Fibroblast of skin of scalp (primary cell): ENCODE data around the gene FHL1.
"Not testable (repeated sequence)": the region's sequence is repeated elsewhere in the genome, so short reads cannot be mapped to it uniquely, and the experiment has no call there.

ENCODE experiments used
- DNase-seq: peaks from one replicate; pipeline ENCODE4 v3.0.0-alpha.2; 2013

Gene FHL1

GRCh38 chrX:136210243-136210642, 62.9 kb downstream of the FHL1 start:
- DNase-seq, result peak; percentile 74

GRCh38 chrX:136210806-136211205, 63.5 kb downstream of the FHL1 start:
- DNase-seq, result peak; percentile 79

- DNase-seq, result peak; percentile 47
Measured at GRCh38 chrX:136211766-136212556, 64.6 kb downstream of the FHL1 start.

- no peak for DNase-seq
Measured at GRCh38 chrX:136212557-136213111, 65.3 kb downstream of the FHL1 start.

DNA sequence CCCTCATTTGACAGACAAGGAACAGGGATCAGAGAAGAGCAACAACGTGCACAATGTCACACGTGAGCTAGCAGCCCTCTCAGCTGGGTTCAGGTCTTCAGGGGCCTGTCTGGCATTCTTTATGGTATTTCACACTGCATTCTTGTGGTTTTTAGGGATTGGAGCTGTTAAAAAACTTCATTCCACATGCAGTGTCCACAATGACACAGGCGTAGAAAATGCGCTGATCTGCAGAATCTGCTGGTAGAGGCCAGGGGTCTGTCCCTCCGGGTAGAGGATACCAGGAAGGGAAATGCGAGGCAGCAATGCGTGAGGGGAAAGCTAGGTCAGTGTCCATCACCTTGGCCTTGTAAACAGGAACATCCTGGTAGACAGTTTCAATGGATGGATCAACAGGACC, 67.2 kb downstream of the FHL1 start:
- peak; percentile 96 for DNase-seq

DNA sequence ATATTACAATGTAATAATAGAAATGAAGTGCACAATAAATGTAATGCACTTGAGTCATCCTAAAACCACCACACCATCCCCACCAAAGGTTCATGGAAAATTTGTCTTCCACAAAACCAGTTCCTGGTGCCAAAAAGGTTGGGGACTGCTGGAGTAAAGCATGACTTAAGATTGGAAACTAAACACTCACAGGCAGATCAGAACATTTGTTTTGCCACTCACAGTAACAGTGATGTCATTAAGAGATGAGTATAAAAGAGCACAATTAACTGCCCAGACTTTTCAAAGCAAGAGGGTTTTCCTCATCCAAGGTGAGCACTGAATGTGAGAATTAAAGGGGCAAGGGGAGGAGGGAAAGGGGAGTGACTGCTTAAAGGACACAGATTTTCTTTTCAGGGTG, 68.2 kb downstream of the FHL1 start:
- DNase-seq, result peak; percentile 79

GRCh38 chrX:136219893-136220292, 72.6 kb downstream of the FHL1 start:
- no peak for DNase-seq

DNA sequence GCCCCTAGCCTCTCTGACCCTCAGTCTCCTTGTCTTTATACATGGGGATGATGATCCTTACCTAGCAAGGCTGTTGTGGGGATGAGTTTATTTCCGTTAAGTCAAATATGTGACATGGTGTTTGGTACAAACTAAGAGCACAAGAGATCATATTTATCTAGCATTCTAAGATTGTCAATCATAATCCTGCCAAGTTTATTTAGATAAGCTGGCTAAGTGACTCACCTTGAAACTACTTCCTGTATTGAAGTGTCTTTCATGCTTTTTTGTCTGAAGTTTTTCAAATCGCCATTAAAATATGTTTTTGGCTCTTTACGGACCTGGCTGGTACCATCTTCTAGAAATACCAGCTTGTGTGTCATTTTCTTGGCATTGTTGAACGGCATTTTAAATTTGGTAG, 73.2 kb downstream of the FHL1 start:
- no peak for DNase-seq

DNA sequence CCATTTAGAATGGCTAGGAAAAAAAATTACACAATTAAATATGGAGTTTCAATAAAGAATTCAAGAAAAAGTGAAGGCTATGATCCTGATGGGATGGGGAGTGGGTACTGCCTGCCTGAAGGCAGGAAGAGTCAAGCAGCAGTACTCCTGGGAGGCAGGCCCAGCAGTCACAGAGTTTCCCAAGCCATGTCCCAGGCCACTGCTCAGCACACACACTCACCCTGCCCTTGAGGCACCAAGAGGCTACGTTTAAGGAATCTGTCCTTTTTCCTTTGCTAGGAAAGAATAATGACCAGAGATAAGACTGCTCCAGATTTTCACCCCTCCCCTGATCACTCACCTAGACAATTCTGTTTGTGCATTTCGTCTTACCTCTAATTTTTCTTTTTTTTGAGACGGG, 73.6 kb downstream of the FHL1 start:
- no peak for DNase-seq

DNA sequence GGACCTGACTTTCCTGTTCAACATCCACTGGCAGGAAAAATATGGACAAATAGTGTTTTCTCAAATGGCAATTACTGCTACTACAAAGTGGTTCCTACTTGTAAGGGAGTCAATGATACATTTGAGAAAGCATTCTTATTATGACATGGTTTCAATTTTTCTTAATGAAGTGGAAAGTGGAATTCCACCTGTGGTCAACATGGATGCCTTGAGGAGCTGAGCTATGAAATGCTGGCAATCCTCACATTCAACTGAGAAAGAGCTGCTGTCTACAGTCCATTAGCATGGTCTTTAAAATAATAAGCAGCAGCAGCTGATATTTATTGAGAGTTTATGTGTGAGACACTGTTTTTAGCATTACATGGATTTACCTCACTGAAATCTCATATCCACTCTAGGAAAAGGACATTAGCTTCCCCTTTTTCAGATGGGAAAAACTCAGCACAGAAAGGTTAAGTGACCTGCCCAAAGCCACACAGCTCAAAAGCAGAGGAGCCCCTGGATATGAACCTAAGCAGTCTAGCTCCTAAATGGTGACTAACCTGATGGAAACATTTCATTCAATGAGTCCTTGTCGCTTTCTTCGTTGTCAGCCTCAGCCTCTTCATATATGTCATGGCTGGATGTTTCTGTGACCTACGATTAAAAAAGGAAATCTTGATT, 74.6 kb downstream of the FHL1 start:
- DNase-seq, result no peak

DNA sequence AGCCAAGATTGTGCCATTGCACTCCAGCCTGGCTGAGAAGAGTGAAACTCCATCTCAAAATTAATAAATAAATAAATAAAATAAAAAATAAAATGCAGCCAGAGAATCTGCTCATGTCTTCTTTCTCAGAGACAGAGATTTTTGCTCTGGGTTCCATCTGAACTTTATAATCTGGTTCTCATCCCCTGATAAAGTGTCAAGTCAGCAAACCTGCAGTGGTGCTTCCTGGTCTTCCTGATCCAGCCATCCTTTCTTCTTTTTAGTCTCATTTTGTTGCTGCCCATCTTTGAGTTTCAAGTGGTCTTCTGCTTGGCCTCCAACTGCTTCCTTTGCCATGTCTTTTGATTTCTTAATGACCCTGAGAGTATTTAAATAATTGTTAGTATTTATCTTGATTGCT, 79.7 kb downstream of the FHL1 start:
- DNase-seq, result no peak

DNA sequence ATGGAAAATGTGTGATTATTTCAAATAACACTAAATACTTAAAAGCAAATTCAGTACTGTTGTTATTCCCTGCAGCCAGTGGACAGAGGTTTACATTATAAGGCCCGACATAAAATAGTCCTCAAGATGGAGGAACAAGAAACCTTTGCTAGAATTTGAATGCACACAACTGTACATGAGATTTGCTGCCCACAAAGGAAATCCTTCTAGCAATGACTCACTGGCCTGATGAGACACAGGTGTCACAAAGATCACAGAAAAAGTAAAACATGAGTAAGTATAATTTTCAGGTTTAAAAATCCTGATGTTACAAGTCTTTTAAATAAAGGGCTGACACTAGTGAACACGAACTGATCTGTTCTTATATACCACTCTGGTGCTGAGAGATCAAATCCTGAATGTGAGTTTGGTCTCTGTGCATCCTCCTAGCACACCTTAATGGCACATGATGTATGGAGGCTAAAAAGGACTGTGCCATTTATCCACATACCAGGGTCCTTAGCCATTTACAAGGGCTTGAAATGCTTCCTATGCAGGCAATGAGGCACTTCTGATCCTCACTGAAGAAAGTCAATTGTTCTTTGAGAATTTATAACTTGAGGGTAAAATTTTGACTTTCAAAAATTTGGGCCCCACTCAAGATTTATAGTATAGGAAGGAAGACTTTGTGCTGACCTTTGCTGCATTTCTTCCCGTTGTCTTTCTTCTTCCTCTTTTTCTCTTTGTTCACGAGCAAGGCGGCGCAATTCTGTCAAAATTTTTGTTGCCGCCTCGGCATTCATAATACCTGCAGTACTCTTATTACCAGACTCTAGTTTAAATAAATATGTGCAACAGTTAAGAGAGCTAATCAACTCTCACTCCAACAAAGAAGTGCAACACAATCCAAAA, 80.9 kb downstream of the FHL1 start:
- no peak for DNase-seq

DNA sequence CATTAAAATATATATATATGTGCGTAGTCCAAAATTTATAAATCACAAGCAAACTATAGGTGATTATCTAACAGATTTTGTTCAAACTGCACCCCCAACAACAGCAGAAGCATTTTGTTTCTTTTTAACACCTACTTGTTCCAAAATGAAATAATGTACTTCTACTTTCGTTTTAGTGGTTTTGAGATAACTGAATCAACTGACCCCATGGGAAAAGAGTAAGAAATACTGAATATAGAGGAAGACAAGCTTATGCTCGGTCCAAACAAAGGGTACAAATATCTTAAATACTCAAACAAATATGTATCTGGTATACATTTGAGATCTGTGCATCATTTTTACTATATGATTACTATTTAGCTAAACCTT, 81.5 kb downstream of the FHL1 start:
- no peak for DNase-seq

GRCh38 chrX:136237074-136237473, 89.7 kb downstream of the FHL1 start:
- no peak for DNase-seq

- not testable (repeated sequence) for DNase-seq
Measured at GRCh38 chrX:136237849-136238248, 90.5 kb downstream of the FHL1 start.

DNA sequence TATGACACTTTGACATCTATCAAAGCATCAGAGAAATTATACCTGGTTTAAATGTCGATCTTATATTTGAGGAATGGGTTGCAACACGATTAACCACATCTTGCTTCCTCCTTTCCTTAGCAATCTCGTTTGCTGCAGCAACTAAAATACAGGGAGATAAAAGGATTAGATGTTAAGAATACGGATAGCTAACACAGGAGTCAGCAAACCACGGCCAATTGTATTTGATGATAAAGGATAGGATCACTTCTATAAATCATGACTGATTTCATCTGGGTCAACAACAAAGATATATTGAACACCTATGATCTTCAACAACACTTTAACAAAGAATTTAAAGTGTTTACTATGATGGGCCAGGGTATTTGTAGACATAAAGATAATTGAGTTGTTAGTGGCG, 98.9 kb downstream of the FHL1 start:
- DNase-seq, result no peak

- peak; percentile 15 for DNase-seq
Measured at GRCh38 chrX:136250191-136251040, 103.1 kb downstream of the FHL1 start.

DNA sequence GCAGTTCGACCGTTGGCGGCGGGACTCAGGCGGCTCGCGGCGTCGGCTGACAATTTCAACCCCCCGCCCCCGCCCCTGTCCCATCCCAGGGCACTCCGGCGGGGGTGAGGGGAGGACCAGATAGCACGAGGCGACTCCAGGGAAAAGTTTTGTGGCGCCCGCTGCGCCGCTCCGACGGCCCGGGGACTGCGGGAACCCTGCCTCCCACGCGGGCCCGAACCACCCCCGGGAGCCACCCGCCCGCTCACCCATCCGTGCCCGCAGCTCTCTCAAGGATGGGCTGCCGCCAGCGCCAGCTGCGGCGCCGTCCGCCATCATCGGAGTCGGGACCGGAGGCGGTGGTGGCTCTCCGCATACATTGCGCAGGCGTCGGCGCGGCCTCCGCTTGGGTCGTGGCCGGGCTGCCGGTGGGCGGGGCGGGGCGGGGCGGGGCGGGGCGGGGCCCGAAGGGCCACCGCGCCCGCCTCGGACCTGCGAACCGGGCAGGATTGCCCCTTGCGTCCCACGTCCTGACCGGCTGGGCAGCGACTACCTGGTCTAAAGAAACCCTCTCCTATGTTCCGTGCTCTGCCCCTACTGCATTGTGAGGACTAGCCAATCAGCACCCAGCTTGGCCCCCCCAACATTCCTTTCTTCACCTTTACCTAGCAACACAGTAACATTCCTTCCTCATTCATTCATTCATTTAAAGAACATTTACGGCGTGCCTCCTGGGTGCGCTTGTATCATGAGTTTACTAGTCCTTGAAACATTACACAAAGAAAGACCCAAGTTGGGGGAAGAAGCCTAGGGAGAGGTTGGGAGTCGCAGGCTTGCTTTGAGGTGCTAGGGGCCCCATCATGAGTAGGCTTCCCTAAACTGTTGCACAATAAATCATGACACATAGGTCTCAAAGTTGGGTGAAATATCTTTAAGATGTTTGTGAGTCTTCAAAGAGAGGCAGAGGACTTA, 104.0 kb downstream of the FHL1 start, which contains the start of gene MAP7D3:
TSS of gene MAP7D3 (minus strand) at position 360 of the 951 bp plus-strand sequence. CDS start at position 318, 42 bp downstream.
- DNase-seq, result peak; percentile 58

DNA sequence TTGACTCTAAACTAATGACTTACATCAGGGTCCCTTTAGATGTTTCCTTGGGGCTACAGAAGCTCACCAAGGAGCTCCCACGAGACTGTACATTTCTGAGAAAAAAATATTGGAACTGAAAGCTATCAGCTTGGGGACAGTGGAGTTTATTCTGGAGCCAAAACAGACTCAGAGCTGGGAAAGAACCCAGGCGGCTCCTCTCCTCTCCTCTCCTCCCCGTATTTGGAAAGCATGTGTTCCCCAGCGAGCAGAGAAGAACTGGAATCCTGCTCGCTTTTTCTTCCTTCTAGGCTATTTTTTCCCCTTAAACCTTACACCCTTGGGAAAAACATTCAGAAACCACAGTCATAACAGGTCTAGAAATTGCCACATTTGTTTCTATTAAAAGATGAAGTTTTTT, 108.2 kb downstream of the FHL1 start:
- peak; percentile 23 for DNase-seq

DNA sequence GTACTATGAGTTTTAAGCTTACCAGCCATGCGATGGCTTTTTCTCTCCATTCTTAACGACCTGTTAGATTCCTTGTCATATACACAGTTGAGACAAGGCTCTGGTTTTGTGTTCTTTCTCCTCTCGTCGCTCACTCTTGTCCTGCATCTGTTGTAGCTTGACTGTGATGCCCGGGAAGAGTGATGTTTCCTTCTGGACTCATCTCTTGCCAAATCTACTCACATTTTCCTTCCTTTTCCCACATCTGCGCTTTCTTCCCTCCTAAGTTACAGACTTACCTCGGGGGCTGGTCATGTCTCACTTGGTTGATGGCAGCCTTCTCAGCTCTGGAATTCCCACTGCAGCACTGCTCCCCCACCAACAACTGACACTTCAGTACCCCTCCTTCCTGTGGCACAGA, 108.7 kb downstream of the FHL1 start:
- no peak for DNase-seq

DNA sequence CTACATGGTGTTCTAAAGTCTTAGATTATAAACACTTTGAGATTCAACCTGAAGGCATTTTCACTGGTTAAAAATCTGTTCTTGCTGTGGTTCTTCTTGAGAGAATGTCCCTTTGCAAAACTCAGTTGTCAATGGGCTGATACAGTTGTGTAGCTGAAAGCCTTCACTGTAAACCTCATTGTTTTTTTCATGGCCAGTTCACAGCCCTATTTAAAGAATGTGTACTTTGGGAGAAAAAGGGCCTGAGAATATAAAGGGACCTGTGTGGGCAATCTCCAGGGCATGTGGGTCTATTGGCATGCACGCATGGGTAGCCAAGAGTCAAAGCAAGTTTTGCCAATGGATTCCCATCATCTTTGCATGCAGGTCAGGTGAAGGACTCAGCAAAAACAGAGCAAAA, 111.6 kb downstream of the FHL1 start:
- DNase-seq, result no peak
